ENCODE results near the gene PRR23E.

The PRR23E gene

DNA sequence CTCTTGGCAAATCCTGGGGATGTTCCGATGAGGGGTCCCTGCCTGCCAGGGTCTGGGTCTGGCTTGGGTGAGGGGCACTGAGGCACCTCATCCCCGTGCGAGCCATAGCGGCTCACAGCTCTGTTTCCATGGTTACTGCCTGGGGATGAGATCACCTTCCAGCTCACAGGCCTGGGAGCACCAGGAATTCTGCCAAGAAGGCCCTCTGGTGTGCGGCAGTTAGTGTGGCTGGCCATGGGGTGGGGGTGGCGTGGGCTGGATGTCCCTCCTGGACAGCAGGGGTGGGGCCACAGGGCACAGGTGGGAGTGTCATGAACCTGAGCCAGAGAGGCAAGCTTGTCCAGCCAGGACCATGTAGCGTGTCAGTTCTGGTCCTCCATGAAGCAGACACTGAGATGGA lies 22.1 kb upstream of the PRR23E start:
- no peak overlapping the region for H3K4me3 ChIP-seq (ENCODE audit: low read depth, low read length)
- peak; percentile 58 for DNase-seq (ENCODE audit: low read depth, low spot score)
- TF ChIP-seq CTCF (IDR thresholded peaks at IDR 0.05; ENCODE audit: low read depth, low read length) = no peak
- in situ Hi-C loops (cut with HindIII; ENCODE audit: low sequenced_read_pairs) = no loop called here

DNA sequence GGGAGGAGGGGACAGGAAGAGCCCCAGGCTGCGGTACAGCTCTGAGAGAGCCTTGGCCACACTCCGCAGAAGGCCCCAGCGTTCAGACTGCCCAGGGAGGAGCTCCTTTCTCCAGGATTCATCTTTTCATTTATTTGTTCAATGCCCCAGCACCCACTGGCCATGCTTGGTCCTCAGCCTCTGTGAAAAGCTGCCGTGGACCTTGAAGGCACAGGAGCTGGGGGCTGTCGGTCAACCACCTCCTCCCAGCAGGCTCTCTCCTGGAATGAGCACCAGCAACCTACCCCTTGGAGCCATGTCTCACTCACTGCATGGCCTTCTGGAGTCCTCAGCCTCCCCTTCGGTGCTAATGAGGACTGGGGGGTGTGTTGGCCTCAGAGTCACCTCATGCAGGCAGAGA lies 21.6 kb upstream of the PRR23E start:
- no peak for TF ChIP-seq CTCF (IDR thresholded peaks at IDR 0.05; ENCODE audit: low read depth, low read length)
- in situ Hi-C loops (cut with HindIII; ENCODE audit: low sequenced_read_pairs) = no loop called here
- no peak for DNase-seq (ENCODE audit: low read depth, low spot score)

DNA sequence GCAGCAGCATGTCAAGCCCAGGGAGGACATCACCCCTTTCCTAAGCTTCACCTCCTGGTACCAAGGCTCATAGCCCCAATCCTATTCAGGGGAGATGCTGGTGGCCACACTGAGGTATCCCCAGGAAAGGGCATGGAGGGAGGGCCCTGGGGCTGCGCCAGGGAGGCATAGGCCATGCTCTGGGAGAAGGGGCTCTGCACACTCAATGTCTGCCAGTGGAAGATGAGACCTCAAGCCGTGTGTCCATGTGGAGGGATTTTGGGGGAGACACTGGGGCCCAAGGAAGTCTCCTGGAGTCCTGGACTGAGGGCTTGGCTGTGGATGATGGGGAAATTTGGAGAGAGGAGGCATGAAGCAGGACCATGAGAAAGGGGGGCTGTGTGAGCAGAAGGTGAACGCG lies 21.2 kb upstream of the PRR23E start:
- DNase-seq (ENCODE audit: low read depth, low spot score) = no peak
- H3K4me3 ChIP-seq (ENCODE audit: low read depth, low read length) = no peak overlapping the region
- in situ Hi-C loops (cut with HindIII; ENCODE audit: low sequenced_read_pairs) = no loop called here
- TF ChIP-seq CTCF (IDR thresholded peaks at IDR 0.05; ENCODE audit: low read depth, low read length) = no peak

More for the DNA sequence above, 21.6 kb upstream of the PRR23E start:
- no peak overlapping the region for H3K4me3 ChIP-seq (ENCODE audit: low read depth, low read length)

GRCh38 chr3:127172211-127172610 lies 20.7 kb upstream of the PRR23E start:
- in situ Hi-C loops (cut with HindIII; ENCODE audit: low sequenced_read_pairs) = no loop called here
- no peak for DNase-seq (ENCODE audit: low read depth, low spot score)
- no peak overlapping the region for H3K4me3 ChIP-seq (ENCODE audit: low read depth, low read length)
- no peak for TF ChIP-seq CTCF (IDR thresholded peaks at IDR 0.05; ENCODE audit: low read depth, low read length)

GRCh38 chr3:127172781-127173515 lies 20.0 kb upstream of the PRR23E start:
- H3K4me3 ChIP-seq (ENCODE audit: low read depth, low read length) = no peak overlapping the region
- in situ Hi-C loops (cut with HindIII; ENCODE audit: low sequenced_read_pairs) = no loop called here
- TF ChIP-seq CTCF (IDR thresholded peaks at IDR 0.05; ENCODE audit: low read depth, low read length) = no peak
- DNase-seq (ENCODE audit: low read depth, low spot score) = peak; percentile 75

GRCh38 chr3:127173516-127174166 lies 19.3 kb upstream of the PRR23E start:
- no peak overlapping the region for H3K4me3 ChIP-seq (ENCODE audit: low read depth, low read length)
- DNase-seq (ENCODE audit: low read depth, low spot score) = no peak
- in situ Hi-C loops (cut with HindIII; ENCODE audit: low sequenced_read_pairs) = no loop called here
- no peak for TF ChIP-seq CTCF (IDR thresholded peaks at IDR 0.05; ENCODE audit: low read depth, low read length)

All from astrocyte of the spinal cord (primary cell).